CD4-positive, alpha-beta T cell treated with Interleukin-15 for 1 hour (primary cell): Measurements from ENCODE around the gene AMIGO1.

ENCODE experiments used
- DNase-seq: peaks from one replicate; pipeline ENCODE4 v3.0.0-alpha.2; 2020

The AMIGO1 gene

DNA sequence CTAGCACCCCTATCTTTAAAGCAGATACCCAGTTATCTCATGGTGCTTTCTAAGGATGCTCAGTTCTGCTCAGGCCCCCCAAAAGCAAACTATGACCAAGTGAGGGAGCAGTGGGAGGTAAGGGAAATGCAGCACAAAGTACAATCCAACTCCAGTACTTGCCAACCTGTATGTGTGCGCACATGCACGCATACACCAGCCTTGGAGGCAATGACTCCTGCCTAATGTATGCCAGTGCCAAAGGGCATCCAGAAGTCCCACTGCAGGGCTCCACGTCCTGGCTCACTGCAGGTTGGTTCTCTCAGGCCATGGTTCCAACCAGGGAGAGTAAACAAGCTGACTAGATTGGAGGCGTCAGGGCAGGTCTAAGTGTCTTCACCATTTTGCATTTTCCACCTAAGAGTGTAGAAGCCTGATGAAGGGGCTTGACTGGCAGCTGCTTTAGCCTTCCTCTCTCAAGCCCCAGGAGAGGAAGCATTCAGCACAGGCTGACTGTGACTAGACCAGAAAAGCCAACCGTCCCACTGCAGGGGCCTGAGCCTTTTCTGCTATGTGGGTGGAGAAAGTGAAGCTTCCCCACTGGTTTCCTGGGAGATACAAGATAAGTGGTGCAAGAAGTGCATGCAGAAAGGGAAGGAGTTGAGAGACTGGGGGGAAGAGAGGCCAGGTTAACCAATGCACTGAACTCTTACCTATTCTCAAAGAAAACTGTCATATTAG is 7.7 kb downstream of the AMIGO1 start:
- DNase-seq = no peak

GRCh38 chr1:109500941-109501381 is 8.6 kb downstream of the AMIGO1 start:
- DNase-seq = no peak

- peak; percentile 59 for DNase-seq
Observed at GRCh38 chr1:109499661-109500536, 9.6 kb downstream of the AMIGO1 start.

DNA sequence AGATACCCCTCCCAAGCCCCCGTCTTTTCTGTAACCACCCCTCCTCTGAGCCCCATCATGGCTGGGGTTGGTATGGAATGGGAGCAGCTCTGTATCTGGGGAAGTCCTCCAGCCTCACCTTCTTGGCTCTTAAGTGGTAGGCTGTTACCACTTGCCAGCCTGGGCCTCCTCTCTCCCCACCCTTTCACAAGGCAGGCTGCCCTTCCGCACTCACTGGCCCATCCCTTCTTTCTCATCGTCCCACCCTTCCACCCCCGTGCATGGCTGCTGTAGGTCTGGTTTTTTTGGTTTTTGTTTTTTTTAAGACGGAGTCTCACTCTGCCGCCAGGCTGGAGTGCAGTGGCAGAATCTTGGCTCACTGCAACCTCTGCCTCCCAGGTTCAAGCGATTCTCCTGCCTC is 10.4 kb downstream of the AMIGO1 start:
- no peak for DNase-seq

DNA sequence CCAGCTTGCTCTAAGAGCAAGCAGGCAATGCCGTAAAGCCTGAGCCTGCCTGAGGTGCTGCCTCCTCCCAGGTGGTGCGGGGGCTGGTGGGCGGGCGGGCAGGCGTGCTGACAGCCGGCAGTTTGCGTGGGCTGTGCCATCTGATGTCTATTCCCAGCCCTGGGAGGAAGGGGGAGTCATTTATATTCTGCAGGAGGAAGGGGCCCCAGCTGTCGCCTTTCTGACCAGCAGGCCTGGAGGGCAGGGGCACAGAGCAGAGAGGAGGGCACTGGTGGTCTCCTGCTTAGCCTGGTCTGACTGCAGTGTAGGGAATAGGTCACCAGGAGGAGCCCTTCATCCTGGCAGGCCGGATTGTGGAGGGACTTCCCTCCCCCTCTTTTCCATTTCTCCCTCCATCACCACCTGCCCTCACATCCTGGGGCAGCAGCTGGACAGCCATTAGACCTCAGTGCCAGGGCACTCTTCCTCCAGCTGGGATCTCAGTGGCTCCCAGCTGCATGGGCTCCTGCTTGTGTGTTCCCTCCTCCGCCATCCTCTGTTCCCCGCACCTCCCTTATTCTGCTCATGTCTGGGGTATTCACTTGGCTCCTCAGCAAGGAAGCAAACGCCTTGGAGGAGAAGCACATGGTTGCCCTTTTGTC is 11.2 kb downstream of the AMIGO1 start:
- DNase-seq = no peak

GRCh38 chr1:109497449-109498160 is 11.9 kb downstream of the AMIGO1 start:
- DNase-seq = no peak

DNA sequence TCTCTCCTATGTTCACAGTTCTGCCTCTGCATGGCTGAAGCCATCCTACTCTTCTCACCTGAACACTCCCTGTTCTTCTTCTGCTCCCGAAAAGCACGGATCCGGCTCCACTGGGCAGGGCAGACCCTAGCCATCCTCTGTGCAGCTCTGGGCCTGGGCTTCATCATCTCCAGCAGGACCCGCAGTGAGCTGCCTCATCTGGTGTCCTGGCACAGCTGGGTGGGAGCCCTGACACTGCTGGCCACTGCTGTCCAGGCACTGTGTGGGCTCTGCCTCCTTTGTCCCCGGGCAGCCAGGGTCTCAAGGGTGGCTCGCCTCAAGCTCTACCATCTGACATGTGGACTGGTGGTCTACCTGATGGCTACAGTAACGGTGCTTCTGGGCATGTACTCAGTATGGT is 13.8 kb downstream of the AMIGO1 start:
- no peak for DNase-seq

DNA sequence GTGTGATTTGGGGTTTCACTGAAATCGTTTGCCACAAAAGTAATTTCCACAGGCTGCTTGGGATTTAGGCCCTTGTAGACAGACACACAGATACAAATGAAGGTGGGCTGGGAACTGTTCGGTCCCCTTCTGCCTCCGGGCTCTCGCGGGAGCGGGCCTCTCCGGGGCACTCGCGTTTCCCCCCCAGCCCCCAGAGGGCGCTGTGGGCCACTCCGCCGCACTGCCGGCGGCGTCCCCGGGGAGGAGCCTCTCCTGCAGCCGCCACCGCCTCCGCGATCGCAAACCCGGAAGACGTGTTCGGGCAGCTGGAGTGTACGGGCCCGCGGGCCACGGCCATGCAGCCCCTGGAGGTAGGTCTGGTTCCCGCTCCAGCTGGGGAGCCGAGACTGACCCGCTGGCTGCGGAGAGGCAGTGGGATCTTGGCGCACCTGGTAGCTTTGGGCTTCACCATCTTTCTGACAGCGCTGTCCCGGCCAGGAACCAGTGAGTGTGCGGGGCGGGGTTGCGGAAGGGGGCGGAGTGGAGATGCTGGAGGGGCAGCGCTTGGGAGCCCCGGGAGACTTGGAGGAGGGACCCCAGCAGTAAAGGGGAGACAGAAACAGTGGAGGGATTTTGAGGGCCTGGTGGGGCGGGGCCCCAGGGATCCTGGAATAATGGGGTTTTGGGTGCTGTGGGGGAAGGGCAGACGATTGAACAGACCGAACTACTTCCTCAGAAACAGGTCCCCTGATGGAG is 15.6 kb downstream of the AMIGO1 start, which contains the start of gene CYB561D1:
Gene CYB561D1 (plus strand): TSS at position 290 of the 735 bp plus-strand sequence. CDS start 46 bp downstream, at position 336.
- DNase-seq = peak; percentile 86

DNA sequence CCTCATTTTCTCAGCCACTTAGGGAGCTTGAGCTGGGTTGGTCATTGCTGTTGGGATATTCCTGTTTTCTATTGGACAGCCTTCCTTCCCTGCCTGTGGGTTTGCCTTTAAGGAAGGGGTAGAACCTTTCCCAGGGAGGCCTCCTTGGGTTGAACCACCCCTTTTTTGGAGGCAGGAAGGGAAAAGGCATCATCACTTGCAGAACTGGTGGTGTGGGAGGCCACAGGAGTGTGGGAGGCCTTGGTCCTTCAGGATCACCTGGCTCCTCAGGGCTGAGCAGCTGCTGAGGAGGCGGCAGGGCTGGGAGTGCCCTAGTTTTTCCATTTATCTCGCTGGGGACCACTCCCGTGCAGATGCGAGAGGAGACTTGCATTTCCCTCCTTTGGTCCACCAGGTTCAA is 16.3 kb downstream of the AMIGO1 start:
- no peak for DNase-seq

DNA sequence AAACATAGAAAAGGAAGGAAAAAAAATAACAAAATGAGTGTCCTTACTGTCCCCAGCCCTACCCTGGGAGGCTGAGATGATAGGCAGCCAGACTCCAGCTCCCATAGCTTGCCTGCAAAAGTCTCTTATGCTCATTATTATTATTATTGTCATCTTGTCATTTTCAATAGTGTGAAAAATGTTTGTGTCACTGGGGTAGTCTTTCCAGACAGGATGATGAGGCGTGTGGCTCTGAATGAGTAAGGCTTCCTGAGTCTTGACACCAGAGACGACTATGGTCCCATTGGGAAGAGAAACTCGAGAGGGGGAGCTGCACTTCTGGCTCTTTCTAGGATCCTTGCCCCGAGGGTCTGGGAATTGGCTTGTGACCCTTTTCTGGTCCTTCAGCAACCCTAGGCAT is 16.7 kb downstream of the AMIGO1 start:
- no peak for DNase-seq

DNA sequence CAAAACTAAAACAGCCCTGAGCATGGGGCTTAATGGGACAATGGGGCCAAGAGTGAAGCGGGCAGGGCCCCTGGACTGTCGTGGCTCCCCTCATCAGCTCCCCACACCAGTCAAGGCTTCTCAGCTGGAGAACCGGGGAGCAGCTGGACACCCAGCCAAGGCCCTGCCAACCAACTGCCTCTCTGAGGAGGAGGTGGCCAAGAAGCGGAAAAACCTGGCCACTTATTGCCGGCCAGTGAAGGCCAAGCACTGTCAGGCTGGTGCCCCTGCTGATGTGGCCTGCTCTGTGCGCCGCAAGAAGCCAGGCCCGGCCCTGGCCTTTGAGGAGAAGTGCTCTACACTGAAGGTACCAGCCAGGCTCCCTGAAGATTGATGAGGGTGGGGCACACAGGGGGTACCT is 18.2 kb downstream of the AMIGO1 start:
- DNase-seq = no peak

GRCh38 chr1:109490934-109491302 is 18.6 kb downstream of the AMIGO1 start:
- no peak for DNase-seq

- DNase-seq = peak; percentile 69
Observed at GRCh38 chr1:109490029-109490933, 19.2 kb downstream of the AMIGO1 start.

- no peak for DNase-seq
Observed at GRCh38 chr1:109488696-109489095, 20.8 kb downstream of the AMIGO1 start.

- no peak for DNase-seq
Observed at GRCh38 chr1:109488201-109488600, 21.3 kb downstream of the AMIGO1 start.

DNA sequence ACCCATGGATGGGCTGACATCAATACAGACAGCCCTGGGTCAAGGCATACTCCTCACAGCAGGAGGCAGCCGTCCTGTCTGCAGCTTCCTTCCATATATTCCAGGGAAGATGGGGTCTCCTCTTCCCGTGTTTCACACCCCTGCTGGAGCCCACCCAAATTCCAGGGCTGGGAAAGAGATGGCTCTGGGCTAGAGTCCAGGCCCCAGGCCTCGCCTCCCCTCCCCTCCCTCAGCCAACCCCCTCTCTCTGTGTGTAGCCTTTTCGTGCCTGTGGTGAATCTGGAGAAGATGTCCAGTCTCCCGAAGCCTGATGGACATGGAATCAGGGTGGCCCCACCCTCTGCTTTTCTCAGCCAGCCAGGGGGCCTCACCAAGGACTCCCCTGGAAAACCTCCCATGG is 22.3 kb downstream of the AMIGO1 start:
- DNase-seq = no peak

GRCh38 chr1:109485001-109485400 is 24.5 kb downstream of the AMIGO1 start:
- DNase-seq = no peak

- DNase-seq = no peak
Observed at GRCh38 chr1:109484519-109484975, 25.0 kb downstream of the AMIGO1 start.

DNA sequence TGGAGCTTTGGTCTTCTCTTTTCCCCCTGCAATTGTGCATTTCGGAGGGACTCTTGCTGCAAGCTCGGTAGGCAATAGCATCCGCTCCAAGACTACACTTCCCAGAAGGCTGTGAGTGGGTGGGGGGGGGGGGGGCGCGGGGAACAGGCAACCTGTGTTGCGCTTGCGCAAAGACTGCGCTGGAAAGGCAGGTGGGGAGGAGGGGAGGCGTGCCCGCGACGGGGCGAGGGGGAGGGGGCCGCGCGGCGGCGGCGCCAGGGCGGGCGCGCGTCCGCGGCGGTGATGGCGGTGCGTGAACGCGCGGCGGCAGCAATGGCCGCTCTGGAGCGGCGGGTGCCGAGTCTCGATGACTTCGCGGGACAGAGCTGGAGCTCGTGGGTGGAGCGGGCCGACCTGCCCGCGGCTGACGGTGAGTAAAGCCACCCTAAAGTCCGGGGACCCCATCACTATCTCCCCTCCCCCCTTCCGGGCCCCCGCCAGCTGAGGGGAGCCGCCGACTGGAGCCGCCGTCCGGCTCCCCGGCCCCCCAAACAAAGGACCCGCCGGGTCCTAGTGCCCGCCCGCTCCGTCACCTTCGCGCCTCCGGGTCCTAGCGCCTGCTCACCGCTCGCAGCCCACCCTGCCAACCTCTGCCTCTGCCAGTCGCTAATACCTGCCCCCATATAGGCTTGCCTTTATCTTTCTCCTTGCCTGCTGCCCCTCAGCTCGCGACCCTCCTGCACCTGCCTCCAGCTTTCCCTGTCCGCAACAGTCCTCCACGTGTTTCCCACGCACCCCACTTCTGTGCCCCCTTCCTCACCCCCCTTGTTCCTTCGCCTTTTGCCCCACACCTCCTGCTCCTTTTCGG is 25.6 kb downstream of the AMIGO1 start, which contains the start of gene ATXN7L2:
Gene ATXN7L2 (plus strand): TSS at position 234 of the 847 bp plus-strand sequence. CDS start 49 bp downstream, at position 283.
- DNase-seq = peak; percentile 96
